ENCODE results near the gene TMC1.

TMC1 gene

GRCh38 chr9:72790989-72791388, 269.6 kb downstream of the TMC1 start:
- no peak for TF ChIP-seq GATA3 (IDR thresholded peaks at IDR 0.05; ENCODE audit: low read depth, low read length)
- TF ChIP-seq GATA2 (IDR thresholded peaks at IDR 0.05; ENCODE audit: low read depth, low read length): no peak

- no peak for TF ChIP-seq GATA2 (IDR thresholded peaks at IDR 0.05; ENCODE audit: low read depth, low read length)
- TF ChIP-seq GATA3 (IDR thresholded peaks at IDR 0.05; ENCODE audit: low read depth, low read length): no peak
These were observed 270.0 kb downstream of the TMC1 start for GRCh38 chr9:72791436-72791835.

- TF ChIP-seq GATA2 (IDR thresholded peaks at IDR 0.05; ENCODE audit: low read depth, low read length) (no peak), GATA3 (IDR thresholded peaks at IDR 0.05; ENCODE audit: low read depth, low read length) (no peak)
These were observed 273.5 kb downstream of the TMC1 start for GRCh38 chr9:72794946-72795345.

GRCh38 chr9:72800328-72800994, 279.1 kb downstream of the TMC1 start:
- TF ChIP-seq GATA3 (IDR thresholded peaks at IDR 0.05; ENCODE audit: low read depth, low read length): no peak
- no peak for TF ChIP-seq GATA2 (IDR thresholded peaks at IDR 0.05; ENCODE audit: low read depth, low read length)

DNA sequence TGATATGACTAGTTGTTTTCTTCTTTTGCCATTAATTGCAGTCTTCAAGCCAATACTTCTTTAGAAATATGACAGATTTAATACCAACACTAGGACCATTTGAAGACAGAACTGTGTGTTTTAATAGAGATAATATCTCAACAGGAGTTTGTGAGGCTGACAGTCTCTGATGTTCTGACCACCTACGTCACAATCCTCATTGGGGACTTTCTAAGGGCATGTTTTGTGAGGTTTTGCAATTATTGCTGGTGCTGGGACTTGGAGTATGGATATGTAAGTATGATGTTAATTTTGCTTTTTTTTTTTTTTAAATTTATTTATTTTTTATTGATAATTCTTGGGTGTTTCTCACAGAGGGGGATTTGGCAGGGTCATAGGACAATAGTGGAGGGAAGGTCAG, 283.8 kb downstream of the TMC1 start:
- TF ChIP-seq GATA2 (IDR thresholded peaks at IDR 0.05; ENCODE audit: low read depth, low read length): no peak
- TF ChIP-seq GATA3 (IDR thresholded peaks at IDR 0.05; ENCODE audit: low read depth, low read length): no peak

- TF ChIP-seq GATA2 (IDR thresholded peaks at IDR 0.05; ENCODE audit: low read depth, low read length) (no peak), GATA3 (IDR thresholded peaks at IDR 0.05; ENCODE audit: low read depth, low read length) (no peak)
These were observed 286.5 kb downstream of the TMC1 start for GRCh38 chr9:72807765-72808445.

- TF ChIP-seq GATA3 (IDR thresholded peaks at IDR 0.05; ENCODE audit: low read depth, low read length) (no peak), GATA2 (IDR thresholded peaks at IDR 0.05; ENCODE audit: low read depth, low read length) (no peak)
These were observed 287.0 kb downstream of the TMC1 start for GRCh38 chr9:72808446-72808768.

DNA sequence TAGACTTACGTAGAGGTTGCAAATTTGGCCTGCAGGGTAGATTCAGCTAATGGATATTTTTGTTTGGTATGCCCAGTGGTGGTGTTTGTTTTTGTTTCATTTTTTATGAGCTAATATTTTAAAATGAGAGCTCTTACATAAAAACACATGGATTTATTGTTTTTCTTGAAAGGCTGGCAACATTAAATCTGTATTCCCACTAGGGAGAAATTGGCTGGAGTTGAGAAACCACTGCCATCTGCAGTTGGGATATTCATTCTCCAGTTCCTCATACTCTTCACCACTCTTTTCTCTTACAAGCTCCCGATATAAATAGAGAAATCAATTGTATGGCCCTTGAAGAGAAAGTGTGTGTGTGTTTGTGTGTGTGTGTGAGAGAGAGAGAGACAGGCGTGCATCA, 288.2 kb downstream of the TMC1 start:
- TF ChIP-seq GATA2 (IDR thresholded peaks at IDR 0.05; ENCODE audit: low read depth, low read length): no peak
- no peak for TF ChIP-seq GATA3 (IDR thresholded peaks at IDR 0.05; ENCODE audit: low read depth, low read length)

DNA sequence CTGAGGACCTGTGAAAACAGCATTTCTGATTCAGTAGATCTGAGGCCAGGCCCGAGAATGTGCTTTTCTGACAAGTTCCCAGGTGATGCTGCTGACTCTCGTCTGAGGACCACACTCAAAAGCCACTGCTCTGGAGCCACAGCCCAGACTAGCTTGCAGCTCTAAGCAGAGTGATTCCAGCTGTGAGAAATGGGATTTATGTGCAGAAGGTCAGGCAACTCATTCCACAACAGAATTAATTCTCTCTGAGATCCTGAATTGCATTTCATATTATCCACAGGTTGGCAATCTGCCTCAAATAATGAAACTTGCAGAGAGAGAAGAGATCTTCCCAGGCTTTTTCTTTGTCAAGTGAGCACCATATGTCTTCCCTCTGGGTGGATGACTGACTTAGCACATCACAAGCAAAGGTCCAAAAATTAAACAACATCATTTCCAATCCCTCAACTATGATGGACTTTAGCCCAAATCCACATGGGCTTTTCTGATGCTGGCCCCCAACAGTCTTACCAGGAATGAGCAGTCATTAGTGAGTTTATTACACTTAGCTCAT, 291.2 kb downstream of the TMC1 start:
- TF ChIP-seq GATA2 (IDR thresholded peaks at IDR 0.05; ENCODE audit: low read depth, low read length) (no peak), GATA3 (IDR thresholded peaks at IDR 0.05; ENCODE audit: low read depth, low read length) (no peak)

DNA sequence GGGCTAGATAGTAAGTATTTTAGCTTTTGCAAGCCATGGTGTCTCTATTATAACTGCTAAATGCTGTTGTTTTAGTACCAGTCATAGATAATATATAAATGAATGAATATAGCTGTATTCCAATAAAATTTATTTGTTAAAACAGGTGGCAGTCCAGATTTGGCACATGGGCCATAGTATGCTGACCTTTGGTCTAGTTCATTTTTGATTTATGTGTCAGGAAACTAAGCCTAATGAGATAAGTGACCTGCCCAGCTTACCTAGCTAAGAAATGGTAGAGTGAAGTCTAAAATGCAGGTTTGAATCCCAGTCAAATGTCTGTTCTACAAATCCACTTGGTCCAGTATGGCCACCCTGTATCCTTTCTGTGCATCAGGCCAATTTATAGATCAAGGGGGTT, 292.1 kb downstream of the TMC1 start:
- TF ChIP-seq GATA2 (IDR thresholded peaks at IDR 0.05; ENCODE audit: low read depth, low read length) (no peak), GATA3 (IDR thresholded peaks at IDR 0.05; ENCODE audit: low read depth, low read length) (no peak)

DNA sequence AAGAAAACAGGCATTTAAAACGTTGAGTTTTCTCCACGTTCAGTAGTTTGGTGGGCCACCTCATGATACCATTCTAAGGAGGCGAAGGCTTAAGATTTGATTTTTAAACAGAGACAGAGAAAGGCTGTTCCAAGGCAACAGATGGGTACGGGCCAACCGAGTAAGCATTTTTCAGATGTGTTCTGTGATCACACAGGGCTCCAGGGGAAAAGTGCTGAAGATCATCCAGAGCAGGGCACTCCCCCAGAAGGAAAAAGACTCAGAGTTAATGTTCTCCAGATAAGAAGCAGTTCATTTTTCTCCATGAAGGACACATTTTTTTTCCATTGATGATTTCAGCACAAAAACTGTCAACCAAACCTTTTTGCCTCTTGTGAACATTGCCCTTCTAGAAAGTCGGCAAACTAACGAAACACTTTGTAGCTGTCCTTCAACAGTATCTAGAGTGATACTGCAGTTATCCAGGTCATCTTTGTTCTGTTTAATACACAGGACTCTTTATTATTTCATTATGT, 292.7 kb downstream of the TMC1 start:
- TF ChIP-seq GATA3 (IDR thresholded peaks at IDR 0.05; ENCODE audit: low read depth, low read length) (no peak), GATA2 (IDR thresholded peaks at IDR 0.05; ENCODE audit: low read depth, low read length) (no peak)

DNA sequence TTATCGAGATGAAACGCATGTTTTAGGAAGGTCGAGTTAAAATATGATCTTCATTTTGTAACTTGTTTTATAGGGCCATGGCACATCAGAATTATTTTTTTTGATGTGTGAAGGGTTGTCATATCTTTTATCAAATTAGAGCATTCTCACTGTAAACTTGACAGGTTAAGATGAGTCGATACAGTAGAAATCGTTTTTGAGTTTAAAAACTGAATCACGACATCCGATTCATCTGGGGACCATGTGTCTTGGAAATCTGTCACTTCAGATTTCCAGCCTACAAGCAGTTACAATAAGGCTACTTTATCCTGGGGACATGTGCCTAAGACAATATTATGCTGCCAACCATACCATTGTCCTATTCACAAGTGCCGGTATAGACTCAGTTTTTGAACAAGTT, 295.3 kb downstream of the TMC1 start:
- TF ChIP-seq GATA2 (IDR thresholded peaks at IDR 0.05; ENCODE audit: low read depth, low read length) (no peak), GATA3 (IDR thresholded peaks at IDR 0.05; ENCODE audit: low read depth, low read length) (no peak)

DNA sequence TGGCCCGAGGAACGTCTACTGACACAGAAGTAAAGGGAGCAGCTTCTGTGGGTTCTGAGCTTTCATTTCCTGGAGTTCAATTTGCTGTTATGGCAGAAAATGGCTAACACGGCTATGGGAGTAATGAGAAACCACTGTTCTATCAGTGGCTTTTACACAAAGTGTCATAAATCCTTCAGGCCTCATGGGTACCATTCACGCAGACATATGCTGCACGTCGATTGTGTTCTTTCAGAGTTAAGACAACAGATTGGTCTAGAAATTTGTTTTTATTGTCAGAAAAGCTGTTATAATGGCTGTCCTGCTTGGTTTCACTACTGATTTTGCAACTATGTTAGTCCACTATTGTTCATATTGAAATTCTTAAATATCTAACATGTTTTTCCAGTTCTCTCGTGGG, 296.0 kb downstream of the TMC1 start:
- TF ChIP-seq GATA2 (IDR thresholded peaks at IDR 0.05; ENCODE audit: low read depth, low read length): no peak
- no peak for TF ChIP-seq GATA3 (IDR thresholded peaks at IDR 0.05; ENCODE audit: low read depth, low read length)

- TF ChIP-seq GATA2 (IDR thresholded peaks at IDR 0.05; ENCODE audit: low read depth, low read length) (no peak), GATA3 (IDR thresholded peaks at IDR 0.05; ENCODE audit: low read depth, low read length) (no peak)
These were observed 297.0 kb downstream of the TMC1 start for GRCh38 chr9:72818385-72818784.

DNA sequence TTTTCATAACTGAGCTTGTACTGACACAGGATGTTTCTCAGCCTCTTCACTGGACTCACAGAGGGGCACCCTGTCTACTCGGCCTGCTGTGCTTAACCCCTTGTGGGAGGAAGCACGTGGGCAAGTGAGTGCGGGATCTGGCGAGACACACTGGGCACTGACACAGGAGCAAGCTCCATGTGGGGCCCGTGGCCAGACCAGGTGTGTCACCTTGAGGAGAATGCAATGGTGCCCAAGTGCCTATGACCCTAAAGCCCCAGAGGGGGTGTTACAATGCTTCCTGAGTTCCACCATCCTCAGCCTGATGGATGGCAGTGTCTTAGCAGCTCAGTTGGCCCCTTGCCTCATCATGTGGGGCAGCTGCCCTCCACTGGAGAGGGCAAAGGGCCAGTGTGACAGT, 302.6 kb downstream of the TMC1 start:
- TF ChIP-seq GATA3 (IDR thresholded peaks at IDR 0.05; ENCODE audit: low read depth, low read length) (no peak), GATA2 (IDR thresholded peaks at IDR 0.05; ENCODE audit: low read depth, low read length) (no peak)

Data from SH-SY5Y (cell line).